ENCODE results near the gene ADRA2A.

DNA sequence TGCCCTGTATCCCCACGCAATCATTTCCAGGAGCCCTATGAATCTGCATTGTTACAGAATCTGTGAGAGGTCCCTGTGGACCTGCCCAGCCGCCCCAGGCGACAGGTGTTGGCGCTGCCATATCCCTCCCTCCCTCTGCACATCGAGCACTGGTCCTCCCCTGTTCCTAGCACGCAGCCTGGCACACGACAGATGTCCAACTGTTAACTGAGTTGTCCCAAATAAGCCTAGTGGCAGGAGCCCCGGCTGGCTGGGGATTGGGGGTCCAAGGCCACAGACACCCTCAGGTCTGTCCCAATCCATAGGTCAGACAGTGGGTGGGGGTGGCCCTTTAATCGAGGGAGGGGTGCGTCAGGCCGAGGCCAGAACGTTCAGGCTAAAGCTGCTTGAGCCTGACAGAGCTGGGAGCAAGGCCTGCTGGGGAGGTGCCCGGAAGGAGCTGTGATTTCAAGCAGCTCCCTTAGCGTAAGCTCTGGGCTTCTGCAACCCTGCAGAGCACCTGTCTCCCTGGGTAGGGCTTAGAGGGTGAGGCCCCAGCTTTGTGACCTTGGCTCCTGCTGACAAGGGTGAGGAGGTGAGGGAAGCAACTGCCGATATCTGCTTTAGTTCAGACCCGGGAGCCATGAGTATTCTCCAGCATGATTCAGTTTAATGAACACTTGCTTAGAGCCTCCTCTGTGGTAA lies 40.1 kb downstream of the ADRA2A start:
- no peak for TF ChIP-seq BACH2 (CRISPR knock-in tag; IDR thresholded peaks at IDR 0.05; ENCODE audit: borderline replicate concordance)
- no peak for TF ChIP-seq SNAI2 (CRISPR knock-in tag; IDR thresholded peaks at IDR 0.05)
- no peak for TF ChIP-seq ZNF565 (CRISPR knock-in tag; conservative IDR thresholded peaks at IDR 0.05; ENCODE audit: low read depth)
- TF ChIP-seq, protein P1, sequence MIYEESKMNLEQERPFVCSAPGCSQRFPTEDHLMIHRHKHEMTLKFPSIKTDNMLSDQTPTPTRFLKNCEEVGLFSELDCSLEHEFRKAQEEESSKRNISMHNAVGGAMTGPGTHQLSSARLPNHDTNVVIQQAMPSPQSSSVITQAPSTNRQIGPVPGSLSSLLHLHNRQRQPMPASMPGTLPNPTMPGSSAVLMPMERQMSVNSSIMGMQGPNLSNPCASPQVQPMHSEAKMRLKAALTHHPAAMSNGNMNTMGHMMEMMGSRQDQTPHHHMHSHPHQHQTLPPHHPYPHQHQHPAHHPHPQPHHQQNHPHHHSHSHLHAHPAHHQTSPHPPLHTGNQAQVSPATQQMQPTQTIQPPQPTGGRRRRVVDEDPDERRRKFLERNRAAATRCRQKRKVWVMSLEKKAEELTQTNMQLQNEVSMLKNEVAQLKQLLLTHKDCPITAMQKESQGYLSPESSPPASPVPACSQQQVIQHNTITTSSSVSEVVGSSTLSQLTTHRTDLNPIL (CRISPR knock-in tag; IDR thresholded peaks at IDR 0.05; ENCODE audit: low read depth) = no peak
- TF ChIP-seq ZNF70 (CRISPR knock-in tag; IDR thresholded peaks at IDR 0.05) = no peak
